Measurements from ENCODE around the gene KCND2. TPM values are rescaled to one million over a fixed set of nuclear protein-coding genes. Genes with fewer than 3 reads are reported as not detected.

KCND2 gene
- total and polyA plus RNA-seq, 2 of the 8 experiments (the other 6 are each of a cell fraction or from before 2014, with no cell fraction given) = 4.6 to 7.7 TPM

- no peak overlapping the region for H2BK20ac ChIP-seq (ENCODE audit: low read length)
- H4K20me1 ChIP-seq (replicated peaks in 1 of 2; ENCODE audit: control insufficient read depth in 1 of 2, insufficient read depth in 2 of 2, low read length in 2 of 2) = no peaks in the 10 kb centered on the region
- H3K36me3 ChIP-seq (ENCODE audit: control insufficient read depth in 2 of 4, insufficient read depth in 4 of 4, low read length in 3 of 4) = no peaks in the 10 kb centered on the region
- no peak overlapping the region for H3K4ac ChIP-seq (replicated peaks; ENCODE audit: insufficient read length, low read depth, low read length)
- H3K79me1 ChIP-seq (ENCODE audit: low read depth, low read length) = no peaks in the 10 kb centered on the region
- no peak overlapping the region for H2BK120ac ChIP-seq (replicated peaks; ENCODE audit: low read depth, low read length)
- no peak overlapping the region for H4K8ac ChIP-seq (ENCODE audit: extremely low read depth, insufficient read depth, low read length)
- H3K9ac ChIP-seq (replicated peaks in 1 of 4; ENCODE audit: extremely low read depth in 1 of 4, low read depth in 3 of 4, low read length in 3 of 4) = no peak overlapping the region
- no peak overlapping the region for H3K23ac ChIP-seq (ENCODE audit: insufficient read length)
- no peak overlapping the region for H3K27ac ChIP-seq (ENCODE audit: low read depth, low read length)
- no peak overlapping the region for H3K18ac ChIP-seq (ENCODE audit: extremely low read depth, low read length)
- H2BK15ac ChIP-seq (ENCODE audit: low read length) = no peak overlapping the region
- no peak overlapping the region for H2AFZ ChIP-seq (ENCODE audit: low read length)
- no peaks in the 10 kb centered on the region for H3K23me2 ChIP-seq (ENCODE audit: low read depth, low read length)
- ChIA-PET CTCF (ENCODE audit: partially characterized antibody) (interaction anchor here (1.4 kb wide), 1 partner anchor 18 kb away, joined by 3 read pairs; no protein-coding TSS in a partner anchor), POLR2A (ENCODE audit: partially characterized antibody) (no interaction called here)
- H3K27me3 ChIP-seq (replicated peaks in 1 of 4; ENCODE audit: control insufficient read depth in 3 of 4, extremely low read depth in 1 of 4, insufficient read depth in 3 of 4, low read length in 3 of 4) = no peaks in the 10 kb centered on the region
- no peak overlapping the region for H4K91ac ChIP-seq (replicated peaks; ENCODE audit: insufficient read length, low read length)
- 87% methylated on average over 3 of the region's 3 CpGs; no CpG with 5 or more reads in 1 of the 2 experiments for WGBS, 2 experiments (ENCODE audit: extremely low coverage in 1 of 2, insufficient coverage in 1 of 2, insufficient read length in 1 of 2, insufficient replicate concordance in 2 of 2, low coverage in 1 of 2, low lambda C conversion rate in 2 of 2, missing lambda C conversion rate in 1 of 2)
- H3K4me2 ChIP-seq (ENCODE audit: insufficient read depth in 1 of 2, low read depth in 2 of 2, low read length in 2 of 2) = no peak overlapping the region
- no peaks in the 10 kb centered on the region for H3K79me2 ChIP-seq (ENCODE audit: control insufficient read depth in 1 of 2, insufficient read depth in 2 of 2, low read length in 2 of 2)
- H3K9me3 ChIP-seq (ENCODE audit: insufficient read depth in 2 of 2, low read depth in 1 of 2, low read length in 1 of 2) = no peaks in the 10 kb centered on the region
- H3K4me3 ChIP-seq (ENCODE audit: extremely low read depth in 1 of 4, insufficient read depth in 2 of 4, low read depth in 3 of 4, low read length in 4 of 4) = no peak overlapping the region
- no peak overlapping the region for H2BK12ac ChIP-seq (ENCODE audit: low read depth, low read length)
- no peak overlapping the region for H4K5ac ChIP-seq (ENCODE audit: insufficient read length, low read depth, low read length)
- H2AK5ac ChIP-seq (ENCODE audit: low read depth, low read length) = no peak overlapping the region
- H2BK5ac ChIP-seq (ENCODE audit: low read depth, low read length) = no peak overlapping the region
- DNase-seq (ENCODE audit: low read depth in 1 of 2, low spot score in 2 of 2) (no peak), FAIRE-seq (no peak)
- H3K56ac ChIP-seq (replicated peaks; ENCODE audit: insufficient read length, low read depth, low read length) = no peak overlapping the region
- H3K4me1 ChIP-seq (replicated peaks in 1 of 4; ENCODE audit: control insufficient read depth in 3 of 4, insufficient read depth in 4 of 4, low read length in 3 of 4) = 0 out of 7 replicates have a peak, but pooled peaks cover 0 to 2% (median 0%) of the 10 kb centered on the region in 4 experiments
- no peak overlapping the region for H3K14ac ChIP-seq (ENCODE audit: insufficient read length)
- no peak for TF ChIP-seq EZH2 (IDR thresholded peaks at IDR 0.05; ENCODE audit: low read depth, low read length, severe bottlenecking)
- TF ChIP-seq GTF2F1 (IDR thresholded peaks at IDR 0.05; ENCODE audit: borderline replicate concordance, low read depth, low read length) = no peak
- no peak for TF ChIP-seq E2F6 (IDR thresholded peaks at IDR 0.05)
- TF ChIP-seq CBX5 (IDR thresholded peaks at IDR 0.05; ENCODE audit: low read depth, low read length) = no peak
- no peak for TF ChIP-seq HDAC2 (IDR thresholded peaks at IDR 0.05; ENCODE audit: borderline replicate concordance in 1 of 2, low read depth in 2 of 2, low read length in 2 of 2)
- TF ChIP-seq POLR2A (IDR thresholded peaks at IDR 0.05; ENCODE audit: control extremely low read depth in 1 of 2, low read depth in 2 of 2, low read length in 2 of 2) = no peak
- TF ChIP-seq BRCA1 (IDR thresholded peaks at IDR 0.05; ENCODE audit: low read depth, low read length) = no peak
- no peak for TF ChIP-seq TAF7 (optimal IDR thresholded peaks at IDR 0.05; ENCODE audit: borderline replicate concordance, low read depth, low read length)
- TF ChIP-seq SP4 (IDR thresholded peaks at IDR 0.05; ENCODE audit: low read length) = no peak
- no peak for TF ChIP-seq ZNF274 (IDR thresholded peaks at IDR 0.05; ENCODE audit: borderline replicate concordance, extremely low read depth, low read length)
- no peak for TF ChIP-seq PHF8 (conservative IDR thresholded peaks at IDR 0.05; ENCODE audit: low read depth, low read length)
- no peak for TF ChIP-seq SAP30 (IDR thresholded peaks at IDR 0.05; ENCODE audit: insufficient read depth, insufficient replicate concordance, low read length)
These were observed 125.5 kb downstream of the KCND2 start for GRCh38 chr7:120398284-120399000.
